ENCODE results near the gene PKD2L1.

DNA sequence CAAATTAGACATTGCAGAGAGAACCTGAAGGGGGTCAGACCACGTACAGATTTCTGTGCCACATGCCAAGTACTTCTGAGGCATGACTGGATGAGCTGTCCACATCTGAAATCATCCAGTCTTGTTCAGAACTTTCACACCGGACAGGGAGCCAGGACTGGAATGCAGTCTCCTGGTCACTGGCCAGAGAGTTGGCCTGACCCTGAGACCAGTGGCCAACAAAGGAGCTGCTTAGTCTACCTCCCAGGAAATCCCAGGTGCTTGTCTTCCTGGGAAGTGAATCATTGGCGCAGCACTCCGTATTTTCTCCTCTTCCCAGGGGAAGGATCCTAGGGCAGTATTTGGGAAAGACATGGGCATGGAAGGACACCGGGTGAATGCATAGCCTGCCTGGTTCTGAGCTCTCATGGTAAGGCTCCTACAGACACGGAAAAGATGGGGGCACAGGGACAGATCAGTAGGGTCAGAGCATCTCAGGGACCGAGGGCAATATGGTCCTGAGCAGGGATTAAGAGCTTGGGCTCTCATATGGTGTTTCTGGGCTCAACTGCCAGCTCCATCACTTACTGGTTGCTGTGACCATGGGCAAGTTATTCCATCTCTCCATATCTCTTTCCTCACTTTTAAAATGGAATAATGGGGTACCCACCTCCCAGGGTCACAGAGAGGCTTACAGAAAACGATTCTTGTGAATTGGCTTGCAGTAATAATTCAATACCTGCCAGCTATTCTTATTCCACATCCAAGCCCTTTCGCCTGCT is 15.7 kb upstream of the PKD2L1 start:
- TF ChIP-seq, protein P1, sequence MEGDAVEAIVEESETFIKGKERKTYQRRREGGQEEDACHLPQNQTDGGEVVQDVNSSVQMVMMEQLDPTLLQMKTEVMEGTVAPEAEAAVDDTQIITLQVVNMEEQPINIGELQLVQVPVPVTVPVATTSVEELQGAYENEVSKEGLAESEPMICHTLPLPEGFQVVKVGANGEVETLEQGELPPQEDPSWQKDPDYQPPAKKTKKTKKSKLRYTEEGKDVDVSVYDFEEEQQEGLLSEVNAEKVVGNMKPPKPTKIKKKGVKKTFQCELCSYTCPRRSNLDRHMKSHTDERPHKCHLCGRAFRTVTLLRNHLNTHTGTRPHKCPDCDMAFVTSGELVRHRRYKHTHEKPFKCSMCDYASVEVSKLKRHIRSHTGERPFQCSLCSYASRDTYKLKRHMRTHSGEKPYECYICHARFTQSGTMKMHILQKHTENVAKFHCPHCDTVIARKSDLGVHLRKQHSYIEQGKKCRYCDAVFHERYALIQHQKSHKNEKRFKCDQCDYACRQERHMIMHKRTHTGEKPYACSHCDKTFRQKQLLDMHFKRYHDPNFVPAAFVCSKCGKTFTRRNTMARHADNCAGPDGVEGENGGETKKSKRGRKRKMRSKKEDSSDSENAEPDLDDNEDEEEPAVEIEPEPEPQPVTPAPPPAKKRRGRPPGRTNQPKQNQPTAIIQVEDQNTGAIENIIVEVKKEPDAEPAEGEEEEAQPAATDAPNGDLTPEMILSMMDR (IDR thresholded peaks at IDR 0.05) = no peak
- no peak for TF ChIP-seq EZH2 (IDR thresholded peaks at IDR 0.05; ENCODE audit: borderline replicate concordance, insufficient read depth, low read depth, low read length, poor library complexity, severe bottlenecking)

All from B cell (primary cell).